Natural killer cell (primary cell): Measurements from ENCODE around the gene LANCL3. TPM values are rescaled to one million over a fixed set of nuclear protein-coding genes. Genes with fewer than 3 reads are reported as not detected.

ENCODE experiments used
- ATAC-seq, 3 donors: fragments of 150-1000 bp in 2 of 3; fragments of 200-7000 bp in 1 of 3; cut with Tn5 transposase; 1 replicate in 1 of 3; 2 replicates in 2 of 3; pipeline ENCODE4 v1.10.0; 2021; ENCODE audit warnings: mild to moderate bottlenecking in 2 of 3, moderate library complexity in 2 of 3
- DNase-seq, 2 donors: peaks; one replicate each; pipeline versions ENCODE4 v3.0.0 to v3.0.0-alpha.2; 2013 to 2021; ENCODE audit warnings: mixed read lengths in 1 of 2
- H3K27ac ChIP-seq: one replicate; pipeline ENCODE4 v1.5.1; 2013; ENCODE audit warnings: mild to moderate bottlenecking, low read length
- H3K27me3 ChIP-seq: one replicate; pipeline ENCODE4 v1.6.1; 2013; ENCODE audit warnings: low read length; ENCODE audit not compliant: control insufficient read depth, insufficient read depth
- H3K36me3 ChIP-seq: one replicate; pipeline ENCODE4 v1.6.1; 2013; ENCODE audit warnings: low read length; ENCODE audit not compliant: control insufficient read depth, insufficient read depth
- H3K4me1 ChIP-seq: one replicate; pipeline ENCODE4 v1.6.1; 2013; ENCODE audit warnings: low read length; ENCODE audit not compliant: control insufficient read depth, insufficient read depth
- H3K4me3 ChIP-seq: one replicate; pipeline ENCODE4 v1.5.1; 2013; ENCODE audit warnings: low read length
- H3K9me3 ChIP-seq: one replicate; pipeline ENCODE4 v1.6.1; 2013; ENCODE audit warnings: low read length; ENCODE audit not compliant: control insufficient read depth, insufficient read depth
- H3K27ac Mint-ChIP-seq, 2 donors: one replicate each; pipeline ENCODE4 v1.8.0; 2022; ENCODE audit warnings: mild to moderate bottlenecking in 2 of 2, mixed read lengths in 2 of 2, moderate library complexity in 1 of 2
- H3K27me3 Mint-ChIP-seq, 2 donors: one replicate each; pipeline ENCODE4 v1.8.0; 2022; ENCODE audit warnings: low read depth in 2 of 2, mixed read lengths in 2 of 2
- H3K36me3 Mint-ChIP-seq: one replicate; pipeline ENCODE4 v1.8.0; 2022; ENCODE audit warnings: mixed read lengths
- H3K4me1 Mint-ChIP-seq, 2 donors: one replicate each; pipeline ENCODE4 v1.8.0; 2022; ENCODE audit warnings: mixed read lengths in 2 of 2
- H3K4me3 Mint-ChIP-seq: one replicate; pipeline ENCODE4 v1.8.0; 2022; ENCODE audit warnings: mild to moderate bottlenecking, moderate library complexity, mixed read lengths
- H3K9me3 Mint-ChIP-seq, 2 donors: one replicate each; pipeline ENCODE4 v1.8.0; 2022; ENCODE audit warnings: mixed read lengths in 2 of 2
- WGBS: methylation state at CpG from one replicate; pipeline ENCODE4 v1.1.7; 2013; ENCODE audit warnings: missing lambda C conversion rate; ENCODE audit not compliant: insufficient coverage; 5-methylcytosine and 5-hydroxymethylcytosine counted together
- intact Hi-C: fragments of 100-400 bp; cut with micrococcal nuclease; formaldehyde crosslinking; loops from one replicate; pipeline ENCODE4 v1.14.2; 2022
- total RNA-seq, 4 donors: library from RNA; stranded (reverse); fragments of 120-200 nt in 1 of 4; gene quantifications; one replicate each; pipeline versions ENCODE4 v1.2.3 to v1.2.4, GENCODE V29; 2013 to 2022
- TF ChIP-seq, protein P1 (sequence below): fragments of 200-600 bp; IDR thresholded peaks from one replicate; pipeline ENCODE4 v1.8.0; 2022; ENCODE audit warnings: antibody characterized with exemption

Gene LANCL3
- total RNA-seq, 3 donors from 2014 or later (not counting 1 experiment from before 2014, with no cell fraction given) = 2.0 to 2.7 (median 2.6) TPM

DNA sequence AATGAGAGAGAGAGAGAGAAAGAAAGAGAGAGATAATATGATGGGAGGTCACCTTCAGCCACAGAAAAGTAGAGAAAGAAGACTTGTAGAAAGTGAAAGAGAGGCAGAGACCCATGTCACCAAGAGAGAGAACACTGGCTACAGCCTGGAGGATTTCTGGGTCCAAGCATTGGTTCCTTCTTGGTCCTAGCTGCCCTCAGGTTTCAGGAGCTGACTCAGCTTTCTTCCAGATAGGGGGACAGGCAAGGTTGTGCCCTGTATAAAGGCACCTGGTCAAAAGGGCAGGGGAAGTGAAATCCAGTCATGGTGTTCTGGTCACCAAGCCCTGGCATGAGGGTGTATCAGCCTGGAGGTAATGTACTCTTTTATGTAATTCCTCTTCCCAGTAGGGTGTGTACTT lies 66.6 kb downstream of the LANCL3 start:
- no peak overlapping the region for H3K4me3 ChIP-seq
- no peak overlapping the region for H3K27ac Mint-ChIP-seq
- TF ChIP-seq, protein P1, sequence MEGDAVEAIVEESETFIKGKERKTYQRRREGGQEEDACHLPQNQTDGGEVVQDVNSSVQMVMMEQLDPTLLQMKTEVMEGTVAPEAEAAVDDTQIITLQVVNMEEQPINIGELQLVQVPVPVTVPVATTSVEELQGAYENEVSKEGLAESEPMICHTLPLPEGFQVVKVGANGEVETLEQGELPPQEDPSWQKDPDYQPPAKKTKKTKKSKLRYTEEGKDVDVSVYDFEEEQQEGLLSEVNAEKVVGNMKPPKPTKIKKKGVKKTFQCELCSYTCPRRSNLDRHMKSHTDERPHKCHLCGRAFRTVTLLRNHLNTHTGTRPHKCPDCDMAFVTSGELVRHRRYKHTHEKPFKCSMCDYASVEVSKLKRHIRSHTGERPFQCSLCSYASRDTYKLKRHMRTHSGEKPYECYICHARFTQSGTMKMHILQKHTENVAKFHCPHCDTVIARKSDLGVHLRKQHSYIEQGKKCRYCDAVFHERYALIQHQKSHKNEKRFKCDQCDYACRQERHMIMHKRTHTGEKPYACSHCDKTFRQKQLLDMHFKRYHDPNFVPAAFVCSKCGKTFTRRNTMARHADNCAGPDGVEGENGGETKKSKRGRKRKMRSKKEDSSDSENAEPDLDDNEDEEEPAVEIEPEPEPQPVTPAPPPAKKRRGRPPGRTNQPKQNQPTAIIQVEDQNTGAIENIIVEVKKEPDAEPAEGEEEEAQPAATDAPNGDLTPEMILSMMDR = no peak

DNA sequence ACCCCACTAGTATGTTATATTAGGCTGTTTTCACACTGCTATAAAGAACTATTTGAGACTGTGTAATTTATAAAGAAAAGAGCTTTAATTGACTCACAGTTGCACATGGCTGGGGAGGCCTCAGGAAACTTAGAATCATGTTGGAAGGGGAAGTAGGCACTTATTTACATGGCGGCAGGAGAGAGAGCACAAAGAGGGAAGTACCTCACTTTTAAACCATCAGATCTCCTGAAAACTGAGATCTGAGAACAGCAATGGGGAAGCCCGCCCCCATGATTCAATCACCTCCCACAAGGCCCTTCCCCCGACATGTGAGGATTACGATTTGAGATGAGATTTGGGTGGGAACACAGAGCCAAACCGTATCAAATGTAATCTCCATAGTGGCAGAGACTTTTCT lies 68.7 kb downstream of the LANCL3 start:
- WGBS = 80% methylated on average over 1 of the region's 5 CpGs
- no peak for ATAC-seq
- H3K9me3 Mint-ChIP-seq = no peaks in the 10 kb centered on the region
- no peak for DNase-seq
- H3K36me3 Mint-ChIP-seq = no peaks in the 10 kb centered on the region
- no peaks in the 10 kb centered on the region for H3K36me3 ChIP-seq
- TF ChIP-seq, protein P1 = no peak
- no peaks in the 10 kb centered on the region for H3K27me3 ChIP-seq
- no peak overlapping the region for H3K4me3 ChIP-seq
- intact Hi-C loops = no loop called here
- H3K27ac ChIP-seq = no peak overlapping the region
- H3K4me1 ChIP-seq = no peaks in the 10 kb centered on the region
- H3K27ac Mint-ChIP-seq = no peak overlapping the region
- no peaks in the 10 kb centered on the region for H3K9me3 ChIP-seq
- H3K4me3 Mint-ChIP-seq = no peak overlapping the region
- H3K4me1 Mint-ChIP-seq = peaks cover 0 to 10% of the 10 kb centered on the region in 2 donors
- H3K27me3 Mint-ChIP-seq = no peaks in the 10 kb centered on the region

More for the DNA sequence above, 66.6 kb downstream of the LANCL3 start:
- Mint-ChIP-seq H3K9me3 (peaks cover 0 to 1% of the 10 kb centered on the region in 2 donors), H3K36me3 (no peaks in the 10 kb centered on the region), H3K4me3 (no peak overlapping the region), H3K27me3 (no peaks in the 10 kb centered on the region), H3K4me1 (peaks cover 0 to 10% of the 10 kb centered on the region in 2 donors)
- H3K36me3 ChIP-seq = no peaks in the 10 kb centered on the region
- no peaks in the 10 kb centered on the region for H3K27me3 ChIP-seq
- H3K4me1 ChIP-seq = no peaks in the 10 kb centered on the region
- intact Hi-C loops = no loop called here
- no peak overlapping the region for H3K27ac ChIP-seq
- ATAC-seq (no peak), DNase-seq (no peak)
- H3K9me3 ChIP-seq = no peaks in the 10 kb centered on the region

DNA sequence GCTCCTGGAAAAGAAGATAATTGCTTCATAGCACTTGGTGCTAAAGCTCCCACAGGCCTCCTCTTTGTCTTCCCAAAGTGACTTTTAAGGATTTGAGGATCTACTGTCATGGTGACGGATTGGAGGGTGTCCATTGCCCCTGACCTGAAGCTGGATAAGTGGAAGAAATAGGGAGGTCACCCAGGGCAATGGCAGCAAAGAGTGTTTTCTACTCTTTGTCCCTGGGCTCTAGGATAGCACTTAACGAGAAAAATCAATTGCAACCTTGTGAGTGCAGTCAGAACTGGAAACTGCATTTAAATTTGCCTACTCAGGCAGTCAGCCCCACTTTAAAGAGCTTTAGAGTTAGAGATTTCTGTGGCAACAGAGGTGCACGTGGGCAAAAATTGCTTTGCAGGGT lies 70.4 kb downstream of the LANCL3 start:
- H3K4me1 ChIP-seq = no peaks in the 10 kb centered on the region
- H3K27ac ChIP-seq = no peak overlapping the region
- TF ChIP-seq, protein P1 = no peak
- no peak overlapping the region for H3K4me3 ChIP-seq
- H3K27me3 Mint-ChIP-seq = no peaks in the 10 kb centered on the region
- H3K9me3 Mint-ChIP-seq = no peaks in the 10 kb centered on the region
- H3K27me3 ChIP-seq = no peaks in the 10 kb centered on the region
- H3K27ac Mint-ChIP-seq = no peak overlapping the region
- ATAC-seq (no peak), DNase-seq (no peak)
- H3K4me1 Mint-ChIP-seq = peaks cover 7 to 16% of the 10 kb centered on the region in 2 donors
- H3K36me3 ChIP-seq = no peaks in the 10 kb centered on the region
- no peak overlapping the region for H3K4me3 Mint-ChIP-seq
- 81% methylated on average over 3 of the region's 3 CpGs for WGBS
- H3K36me3 Mint-ChIP-seq = no peaks in the 10 kb centered on the region
- H3K9me3 ChIP-seq = no peaks in the 10 kb centered on the region
- intact Hi-C loops = no loop called here
